ENCODE data around the gene KRT76.

The KRT76 gene

GRCh38 chr12:52812749-52813148 lies 35.6 kb upstream of the KRT76 start:
- no peak for DNase-seq

- no peak for DNase-seq
Measured at GRCh38 chr12:52812073-52812400, 34.9 kb upstream of the KRT76 start.

- DNase-seq = no peak
Measured at GRCh38 chr12:52811191-52812072, 34.3 kb upstream of the KRT76 start.

GRCh38 chr12:52810554-52810953 lies 33.4 kb upstream of the KRT76 start:
- DNase-seq = no peak

- no peak for DNase-seq
Measured at GRCh38 chr12:52809166-52809565, 32.0 kb upstream of the KRT76 start.

- DNase-seq = no peak
Measured at GRCh38 chr12:52808573-52809160, 31.5 kb upstream of the KRT76 start.

GRCh38 chr12:52807544-52808470 lies 30.7 kb upstream of the KRT76 start:
- no peak for DNase-seq

- DNase-seq = no peak
Measured at GRCh38 chr12:52806821-52807543, 29.8 kb upstream of the KRT76 start.

GRCh38 chr12:52806169-52806811 lies 29.1 kb upstream of the KRT76 start:
- DNase-seq = no peak

GRCh38 chr12:52805739-52806138 lies 28.6 kb upstream of the KRT76 start:
- no peak for DNase-seq

GRCh38 chr12:52805000-52805399 lies 27.9 kb upstream of the KRT76 start:
- no peak for DNase-seq

GRCh38 chr12:52802442-52802841 lies 25.3 kb upstream of the KRT76 start:
- no peak for DNase-seq

- DNase-seq = no peak
Measured at GRCh38 chr12:52801773-52802172, 24.6 kb upstream of the KRT76 start.

GRCh38 chr12:52800259-52800917 lies 23.2 kb upstream of the KRT76 start:
- no peak for DNase-seq

- no peak for DNase-seq
Measured at GRCh38 chr12:52799505-52800211, 22.5 kb upstream of the KRT76 start.

- no peak for DNase-seq
Measured at GRCh38 chr12:52798671-52799504, 21.7 kb upstream of the KRT76 start.

- DNase-seq = no peak
Measured at GRCh38 chr12:52798003-52798670, 21.0 kb upstream of the KRT76 start.

- DNase-seq = no peak
Measured at GRCh38 chr12:52797529-52797894, 20.4 kb upstream of the KRT76 start.

- DNase-seq = no peak
Measured at GRCh38 chr12:52796839-52797528, 19.8 kb upstream of the KRT76 start.

Data from NCI-H1105 treated with DMSO at 0.1 percent for 48 hours (cell line).